COR-L47 (cell line): Measurements from ENCODE around the gene COQ10A.
"Not testable (repeated sequence)": the region's sequence is repeated elsewhere in the genome, so short reads cannot be mapped to it uniquely, and the experiment has no call there.

Source experiments
- DNase-seq: peaks from one replicate; lab custom pipeline; 2025; lab: John Stamatoyannopoulos, UW

Gene COQ10A

DNA sequence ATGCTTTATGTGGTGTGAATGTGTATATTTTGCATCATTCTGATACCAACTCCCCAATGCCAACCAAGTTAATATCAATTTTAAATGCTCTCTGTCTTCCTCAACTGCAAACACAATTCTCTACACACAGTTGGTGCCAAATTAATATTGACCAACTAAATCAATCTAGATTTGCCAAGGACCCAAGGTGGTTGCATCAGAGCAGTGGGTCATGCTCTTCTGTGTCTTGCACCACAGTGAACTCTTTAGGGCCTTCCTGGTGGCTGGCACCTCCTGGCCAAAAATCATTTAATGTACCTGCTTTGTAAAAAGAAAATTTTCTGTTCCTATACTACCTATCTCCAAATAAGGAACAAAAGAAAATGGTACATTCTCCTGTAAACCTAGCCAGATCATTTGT, 14.1 kb downstream of the COQ10A start:
- DNase-seq = no peak

DNA sequence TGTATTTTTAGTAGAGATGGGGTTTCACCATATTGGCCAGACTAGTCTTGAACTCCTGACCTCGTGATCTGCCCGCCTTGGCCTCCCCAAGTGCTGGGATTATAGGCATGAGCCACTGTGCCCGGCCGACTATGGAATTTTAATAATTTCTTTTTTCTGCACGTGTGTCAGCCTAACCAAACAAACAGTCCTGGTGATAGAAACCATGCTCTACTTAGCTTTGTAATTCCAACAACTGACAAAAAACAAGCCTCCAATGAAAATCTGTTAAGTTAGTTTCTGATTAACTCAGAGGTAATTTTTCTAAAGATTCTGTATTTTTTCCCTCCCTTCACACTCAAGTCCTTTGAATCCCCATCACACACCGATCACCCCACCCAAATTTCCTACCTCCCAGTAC, 15.3 kb downstream of the COQ10A start:
- DNase-seq = no peak

DNA sequence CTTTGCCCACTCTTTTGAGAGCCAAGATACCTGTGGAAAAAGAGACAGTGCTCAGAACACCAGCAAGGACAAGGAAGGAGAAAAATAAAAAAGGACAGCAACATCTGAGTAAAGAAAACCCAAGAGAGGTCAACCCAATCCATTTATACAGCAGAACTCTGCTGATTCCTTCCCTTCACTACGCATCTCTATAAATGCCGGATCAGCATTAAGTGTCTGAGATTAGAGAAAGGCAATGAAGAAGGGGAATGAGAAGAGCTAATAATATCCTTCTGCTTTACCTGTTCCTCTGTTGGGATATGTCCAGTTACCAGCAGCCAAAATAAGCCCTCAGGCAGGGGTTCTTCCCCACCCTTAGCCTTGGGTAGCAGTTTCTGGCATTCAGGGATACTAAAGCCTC, 15.8 kb downstream of the COQ10A start:
- no peak for DNase-seq

DNA sequence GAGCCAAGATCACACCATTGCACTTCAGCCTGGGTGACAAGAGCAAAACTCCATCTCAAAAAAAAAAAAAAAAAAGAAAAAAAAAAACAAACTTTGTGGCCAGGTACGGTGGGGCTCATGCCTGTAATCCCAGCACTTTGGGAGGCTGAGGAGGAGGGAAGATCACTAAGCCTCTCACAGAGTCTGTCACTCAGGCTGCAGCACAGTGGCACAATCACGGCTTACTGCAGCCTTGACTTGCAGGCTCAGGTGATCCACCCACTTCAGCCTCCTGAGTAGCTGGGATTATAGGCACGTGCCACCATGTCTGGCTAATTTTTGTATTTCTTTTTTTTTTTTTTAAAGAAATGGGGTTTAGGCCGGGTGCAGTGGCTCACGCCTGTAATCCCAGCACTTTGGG, 17.5 kb downstream of the COQ10A start:
- DNase-seq = not testable (repeated sequence)

DNA sequence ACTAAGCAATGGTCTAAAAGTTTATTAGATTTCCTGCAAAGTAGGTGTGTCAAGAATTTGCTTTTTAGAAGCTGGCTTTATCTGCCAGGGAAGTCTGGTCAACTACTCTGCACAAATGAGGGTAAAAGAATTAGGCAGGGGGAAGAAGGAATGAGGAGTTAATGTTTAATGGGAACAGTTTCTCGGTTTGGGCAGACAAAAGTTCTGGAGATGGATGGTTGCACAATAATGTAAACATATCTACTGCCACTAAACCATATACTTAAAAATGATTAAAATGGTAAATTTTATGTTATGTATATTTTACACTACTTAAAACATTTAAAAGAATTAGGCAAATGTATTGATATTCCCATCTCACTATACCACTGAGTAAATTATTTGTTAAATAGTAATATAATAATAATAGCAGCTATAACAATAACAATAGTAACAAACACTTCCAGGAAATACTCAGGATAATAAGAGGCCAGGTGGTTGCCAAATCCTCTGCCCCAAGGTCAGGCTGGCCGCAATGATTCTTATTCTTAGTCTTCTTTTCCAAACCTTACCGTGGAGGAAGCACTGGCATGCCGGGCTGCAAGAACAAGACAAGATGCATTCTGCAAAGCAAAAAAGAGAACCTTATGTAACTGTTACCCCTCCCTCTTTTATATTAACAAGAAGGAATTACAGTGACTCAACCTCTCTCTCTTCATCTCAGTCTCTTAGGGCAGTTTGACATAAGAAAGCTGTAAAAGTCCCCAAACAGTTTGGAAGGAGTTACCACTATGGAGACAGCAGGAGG, 19.5 kb downstream of the COQ10A start:
- DNase-seq = no peak

DNA sequence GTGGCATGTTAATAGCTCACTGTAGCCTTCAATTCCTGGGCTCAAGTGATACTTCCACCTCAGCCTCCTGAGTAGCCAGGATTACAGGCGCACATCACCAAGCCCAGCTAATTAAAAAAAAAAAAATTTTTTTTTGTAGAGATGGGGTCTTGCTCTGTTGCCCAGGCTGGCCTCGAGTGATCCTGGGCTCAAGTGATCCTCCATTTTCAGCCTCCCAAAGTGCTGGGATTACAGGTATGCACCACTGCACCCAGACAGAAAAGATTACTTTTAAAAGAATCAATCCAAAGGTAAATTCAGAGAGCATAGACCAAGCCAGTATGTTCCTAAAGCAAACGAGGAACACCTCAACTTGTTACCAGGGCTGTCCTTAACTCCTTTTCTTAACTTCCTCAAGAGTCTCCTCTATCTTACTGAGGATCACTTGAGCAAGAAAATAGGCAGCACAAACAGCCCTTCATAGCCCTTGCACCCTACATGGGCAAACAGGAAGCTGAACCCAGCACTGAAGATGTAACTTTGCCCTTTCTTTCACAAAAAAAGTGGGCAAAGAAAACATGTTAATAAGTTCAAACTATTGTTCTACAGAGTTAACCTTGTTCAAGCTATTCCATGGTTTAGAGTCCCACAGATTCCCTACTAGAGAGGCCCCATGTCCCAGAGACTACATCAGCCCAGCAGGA, 22.1 kb downstream of the COQ10A start:
- no peak for DNase-seq

DNA sequence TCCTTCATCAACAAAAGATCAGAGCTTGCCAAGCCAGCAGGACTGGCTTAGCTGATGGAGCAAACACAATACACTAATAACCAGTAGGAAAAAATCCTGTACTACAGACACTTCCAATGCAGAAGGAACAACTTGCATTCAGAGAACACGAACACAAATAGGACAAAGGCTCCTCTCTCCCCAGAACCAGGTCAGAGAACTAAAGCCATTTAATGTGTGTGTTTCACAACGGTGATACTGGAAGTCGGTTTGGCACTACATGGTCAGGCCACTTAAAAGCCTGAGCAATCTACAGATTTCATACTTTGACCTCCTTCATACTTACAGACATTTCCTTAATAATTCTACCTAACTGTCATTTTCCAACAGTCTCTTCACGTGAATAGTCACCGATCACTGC, 27.1 kb downstream of the COQ10A start:
- no peak for DNase-seq

DNA sequence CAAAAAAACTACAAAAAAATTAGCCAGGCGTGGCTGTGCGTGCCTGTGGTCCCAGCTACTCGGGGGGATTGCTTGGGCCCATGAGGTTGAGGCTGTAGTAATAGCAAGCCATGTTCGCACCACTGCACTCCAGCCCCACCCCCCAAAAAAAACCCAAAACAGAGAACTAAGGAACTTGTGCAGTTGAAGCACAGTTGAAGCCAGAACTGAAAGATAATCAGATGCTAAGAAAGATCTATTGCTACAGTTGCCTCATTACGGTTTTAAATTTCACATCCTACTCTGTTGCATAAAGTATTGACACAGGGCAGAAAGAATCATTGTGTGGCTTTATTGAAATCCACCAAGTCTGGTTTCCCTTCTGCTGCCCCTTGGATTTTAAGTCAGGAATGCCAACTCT, 29.6 kb downstream of the COQ10A start:
- no peak for DNase-seq

DNA sequence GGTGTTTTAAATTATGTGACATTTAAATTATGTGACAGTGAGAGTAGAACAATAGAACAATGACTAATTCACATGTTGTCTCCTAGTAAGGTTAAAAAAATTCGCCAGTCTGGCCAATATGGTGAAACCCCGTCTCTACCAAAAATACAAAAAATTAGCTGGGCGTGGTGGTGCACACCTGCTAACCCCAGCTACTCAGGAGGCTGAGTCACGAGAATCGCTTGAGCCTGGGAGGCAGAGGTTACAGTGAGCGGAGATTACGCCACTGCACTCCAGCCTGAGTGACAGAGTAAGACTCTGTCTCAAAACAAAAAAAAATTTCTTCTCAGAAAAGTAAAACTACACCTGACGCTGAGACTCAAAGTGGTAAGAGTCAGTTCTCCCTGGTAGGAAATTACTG, 30.7 kb downstream of the COQ10A start:
- no peak for DNase-seq

DNA sequence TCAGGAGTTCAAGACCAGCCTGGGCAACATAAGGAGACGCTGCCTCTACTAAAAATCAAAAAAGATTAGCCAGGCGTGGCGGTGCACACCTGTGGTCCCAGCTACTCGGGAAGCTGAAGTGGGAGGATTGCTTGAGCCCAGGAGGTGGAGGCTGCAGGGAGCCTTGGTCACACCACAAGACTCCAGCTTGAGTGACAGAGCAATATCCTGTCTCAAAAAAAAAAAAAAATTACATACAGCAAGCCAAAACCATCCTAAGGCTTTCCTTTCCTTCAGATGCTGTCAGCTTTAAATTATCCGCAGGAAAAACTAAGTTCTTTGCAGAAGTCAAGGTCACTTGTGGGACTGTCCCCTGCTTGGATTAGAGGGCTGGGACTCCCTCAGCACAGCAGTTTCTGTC, 32.1 kb downstream of the COQ10A start:
- no peak for DNase-seq

DNA sequence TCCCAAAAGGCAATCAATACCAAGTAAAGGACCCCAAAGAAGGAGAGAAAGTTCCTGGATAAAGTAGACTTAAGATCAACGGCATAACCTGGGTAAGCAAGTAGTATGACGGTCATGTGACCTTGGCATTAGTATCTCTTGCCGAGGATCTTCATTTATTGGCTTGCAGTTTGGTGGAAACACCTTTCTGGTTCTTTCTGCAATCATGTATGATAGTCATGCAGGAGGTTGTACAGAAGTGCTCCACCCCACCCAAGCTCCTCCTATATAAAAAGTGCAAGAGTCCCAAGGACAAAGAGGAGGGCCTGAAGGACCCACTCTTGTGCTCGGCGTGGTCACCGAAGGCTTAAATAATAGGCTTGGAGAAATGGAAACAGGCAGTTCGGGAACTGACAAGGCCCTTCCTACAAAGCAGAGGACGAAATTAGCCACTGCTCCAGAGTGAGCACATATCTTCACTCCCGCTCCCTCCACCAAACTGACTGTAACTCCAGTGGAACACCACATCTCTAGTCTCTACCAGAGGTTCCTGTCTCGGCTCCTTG, 32.6 kb downstream of the COQ10A start:
- no peak for DNase-seq

DNA sequence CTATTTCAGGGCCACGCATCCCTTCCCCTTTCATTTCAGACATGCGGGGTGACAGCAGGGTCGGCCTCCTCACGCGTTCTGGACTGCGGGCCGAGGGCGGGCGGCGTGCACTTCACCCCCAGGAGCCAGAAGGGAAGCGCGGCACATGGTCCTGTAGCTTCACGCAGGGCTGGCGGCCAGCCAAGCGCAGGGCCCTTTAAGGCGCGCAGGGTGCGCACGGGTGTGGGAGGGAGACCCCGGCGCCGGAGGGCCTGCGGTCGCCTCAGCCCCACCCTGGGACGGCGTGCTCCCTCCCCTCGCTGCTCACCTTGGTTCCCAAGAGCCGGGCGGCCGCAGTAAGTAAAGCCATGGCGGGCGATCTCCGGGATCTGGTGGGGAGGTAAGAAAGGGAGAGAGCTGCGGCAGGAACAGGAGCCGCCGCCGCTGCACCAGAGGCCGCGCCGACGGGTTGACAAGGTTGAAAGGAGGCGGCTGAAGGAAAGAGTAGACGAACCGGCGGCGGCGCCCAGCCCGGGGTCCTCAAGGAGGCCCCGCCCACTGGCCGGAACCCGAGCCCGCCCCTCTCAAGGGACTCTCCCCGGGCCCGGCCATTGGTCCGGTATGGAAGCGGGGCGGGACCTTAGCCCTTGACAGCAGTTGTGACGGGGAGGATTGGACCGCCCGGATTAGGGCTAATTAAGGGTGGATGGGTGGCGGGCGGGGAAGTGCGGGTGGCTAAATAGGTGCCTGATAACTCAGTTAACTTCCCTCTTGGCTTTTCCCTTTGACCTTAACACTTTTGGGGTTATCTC, 33.3 kb downstream of the COQ10A start, which contains the start of gene CS:
Gene CS (minus strand): TSS at position 478 of the 791 bp plus-strand sequence. CDS start 129 bp downstream, at position 349.
- peak; percentile 99 for DNase-seq

DNA sequence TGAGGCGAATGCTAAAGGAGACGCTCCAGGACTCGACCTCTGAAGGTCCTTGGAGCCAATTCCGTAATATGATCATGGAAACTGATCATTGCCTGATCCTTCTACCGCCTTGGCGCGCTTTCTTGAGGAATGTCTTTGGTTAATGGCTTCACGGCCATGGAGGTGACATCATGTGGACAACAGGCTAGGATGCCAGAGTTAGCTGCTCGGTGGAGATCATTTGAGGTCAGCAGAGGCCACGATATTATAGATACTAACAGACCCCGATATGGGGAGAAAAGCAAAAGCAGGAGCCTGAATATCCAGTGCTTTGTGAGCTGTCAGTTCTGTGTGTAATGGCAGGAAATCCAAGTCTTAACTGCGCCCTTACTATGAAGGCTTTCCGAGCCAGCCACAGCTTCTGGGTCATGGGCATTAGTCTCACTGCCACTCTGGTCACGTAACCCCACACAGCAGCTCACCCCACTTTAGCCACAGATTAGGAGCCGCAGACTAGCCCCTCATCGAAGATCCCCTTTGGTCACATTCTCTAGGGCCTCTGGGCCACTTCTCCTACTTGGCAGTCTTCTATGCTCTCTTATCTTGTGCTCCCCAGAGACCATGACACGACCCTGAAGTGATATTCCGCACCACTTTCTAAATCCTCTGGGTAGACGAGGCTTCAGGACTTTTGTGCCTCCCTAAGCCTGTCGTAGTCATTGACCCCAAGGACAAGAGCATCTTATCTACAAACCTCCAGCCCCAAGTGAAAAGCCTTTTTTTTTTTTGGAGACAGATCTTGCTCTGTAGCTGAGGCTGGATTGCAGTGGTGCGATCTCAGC, 34.1 kb downstream of the COQ10A start:
- peak; percentile 35 for DNase-seq

DNA sequence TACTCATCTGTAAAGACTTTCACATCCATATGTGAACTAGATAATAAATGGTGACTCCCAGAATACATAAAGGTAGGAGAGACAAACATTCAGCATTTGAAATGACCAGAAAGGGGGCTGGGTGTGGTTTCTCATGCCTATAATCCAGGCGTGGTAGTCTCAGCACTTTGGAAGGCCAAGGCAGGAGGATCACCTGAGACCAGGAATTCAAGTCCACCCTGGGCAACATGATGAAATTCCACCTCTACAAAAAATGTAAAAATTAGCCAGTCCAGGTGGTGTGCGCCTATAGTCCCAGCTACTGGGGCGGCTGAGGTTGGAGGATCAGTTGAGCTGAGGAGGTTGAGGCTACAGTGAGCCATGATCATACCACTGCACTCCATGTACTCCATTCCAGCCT, 37.5 kb downstream of the COQ10A start:
- DNase-seq = no peak

DNA sequence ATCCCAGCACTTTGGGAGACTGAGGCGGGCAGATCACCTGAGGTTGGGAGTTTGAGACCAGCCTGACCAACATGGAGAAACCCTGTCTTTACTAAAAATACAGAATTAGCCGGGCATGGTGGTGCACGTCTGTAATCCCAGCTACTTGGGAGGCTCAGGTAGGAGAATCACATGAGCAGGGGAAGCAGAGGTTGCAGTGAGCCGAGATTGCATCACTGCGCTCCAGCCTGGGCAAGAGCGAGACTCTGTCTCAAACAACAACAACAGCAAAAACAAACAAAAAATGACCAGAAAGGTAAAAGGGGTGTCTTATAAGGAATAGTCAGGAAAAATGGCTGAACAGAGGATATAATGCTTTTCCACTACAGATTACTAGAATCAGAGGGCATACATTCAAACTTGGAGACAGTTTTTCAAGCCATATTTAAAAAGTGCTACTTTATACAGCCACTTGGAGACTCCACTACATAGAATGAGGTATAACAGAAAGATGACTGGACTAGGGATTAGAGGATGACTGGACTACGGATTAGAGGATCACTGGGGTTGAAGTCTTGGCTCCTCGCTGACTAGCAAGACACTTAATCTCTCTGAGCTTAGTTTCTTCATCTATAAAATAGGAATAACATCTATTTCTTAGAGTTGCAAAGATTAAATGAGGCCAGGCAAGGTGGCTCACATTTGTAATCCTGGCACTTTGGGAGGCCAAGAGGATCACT, 38.3 kb downstream of the COQ10A start:
- no peak for DNase-seq

DNA sequence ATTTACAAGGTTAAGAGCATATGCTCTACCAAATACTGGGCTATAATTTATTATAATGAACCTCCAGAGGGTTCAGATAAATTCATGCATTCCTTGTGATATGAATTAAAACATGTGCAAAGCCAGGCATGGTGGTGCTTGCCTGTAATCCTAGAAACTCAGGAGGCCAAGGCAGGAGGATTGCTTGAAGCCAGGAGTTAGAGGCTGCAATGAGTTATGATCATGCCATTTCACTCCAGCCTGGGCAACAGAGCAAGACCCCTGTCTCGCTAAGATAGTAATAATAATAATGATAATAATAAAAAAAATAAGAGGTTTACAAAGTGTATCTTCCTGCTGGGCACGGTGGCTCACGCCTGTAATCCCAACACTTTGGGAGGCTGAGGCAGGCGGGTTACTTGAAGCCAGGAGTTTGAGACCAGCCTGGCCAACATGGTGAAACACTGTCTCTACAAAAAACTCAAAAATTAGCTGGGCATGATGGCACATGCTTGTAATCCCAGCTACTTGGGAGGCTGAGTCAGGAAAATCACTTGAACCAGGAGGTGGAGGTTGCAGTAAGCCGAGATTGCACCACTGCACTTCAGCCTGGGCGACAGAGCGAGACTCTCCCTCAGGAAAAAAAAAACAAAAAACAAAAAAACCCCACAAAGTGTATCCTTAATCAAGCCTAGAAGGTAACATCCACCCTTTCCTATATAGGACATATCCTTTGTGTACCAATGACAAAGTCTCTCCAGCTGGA, 40.7 kb downstream of the COQ10A start:
- no peak for DNase-seq

DNA sequence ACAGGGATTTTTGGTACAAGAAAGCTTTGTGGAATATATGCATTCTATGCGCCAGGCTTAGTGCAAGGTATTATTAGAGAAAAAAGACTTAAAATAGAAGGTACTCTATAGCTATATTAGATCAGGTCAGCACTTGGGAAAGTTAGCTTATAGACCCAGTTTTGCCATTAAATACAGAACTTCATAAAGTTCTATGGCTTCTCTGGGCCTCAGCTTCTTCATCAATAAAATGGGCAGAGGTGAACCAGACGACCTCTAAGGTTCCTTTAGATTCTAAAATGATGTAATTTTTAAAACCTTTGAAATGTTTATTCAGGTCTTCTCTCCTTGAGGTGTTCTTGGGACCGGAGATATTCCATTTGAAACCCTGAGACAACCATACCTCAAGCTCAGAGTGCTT, 42.0 kb downstream of the COQ10A start:
- DNase-seq = no peak

DNA sequence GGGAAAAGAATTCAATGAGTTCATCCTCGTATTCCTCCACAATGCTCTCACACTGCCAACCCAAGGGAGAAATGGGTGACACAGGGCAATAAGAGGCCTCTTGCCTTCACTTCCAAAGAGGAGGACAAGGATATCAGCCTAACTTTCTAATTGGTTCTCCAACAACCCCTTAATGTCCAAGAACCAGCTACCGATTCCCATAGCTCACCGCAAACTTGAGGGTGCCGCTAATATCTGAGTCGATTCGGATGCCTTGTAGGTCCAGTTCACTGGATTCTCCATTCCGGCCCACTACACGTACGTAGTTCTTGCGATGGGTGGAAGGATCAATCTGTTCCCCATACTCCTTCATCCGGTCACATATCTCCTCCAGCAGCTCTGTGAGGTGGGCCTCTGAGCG, 44.3 kb downstream of the COQ10A start:
- no peak for DNase-seq

DNA sequence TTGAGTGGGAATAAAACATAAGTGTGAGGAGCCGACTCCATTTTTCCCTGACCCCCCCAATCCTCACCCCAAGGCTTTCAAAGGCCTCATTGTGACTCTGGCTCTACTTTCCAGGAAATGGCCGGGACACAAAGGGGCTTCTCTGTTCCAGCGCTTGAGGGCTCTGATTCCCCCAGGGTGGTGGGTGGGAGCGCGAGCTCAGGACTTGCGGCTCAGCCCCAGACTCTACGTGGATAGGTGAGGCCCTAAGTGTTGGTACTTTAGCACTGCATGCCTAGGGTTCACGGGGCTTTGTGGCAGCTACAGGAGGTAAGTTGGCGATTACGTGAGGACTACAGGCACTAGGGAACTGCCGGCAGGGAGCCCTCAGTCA, 48.5 kb downstream of the COQ10A start:
- no peak for DNase-seq
